Keratinocyte (primary cell): ENCODE results near the gene FBRSL1.

Experiments used
- CTCF ChIP-seq, 3 experiments: IDR thresholded peaks in 1 of 3; conservative IDR thresholded peaks in 1 of 3; optimal IDR thresholded peaks in 1 of 3; 2 replicates in 2 of 3; 3 replicates in 1 of 3; pipeline versions ENCODE3 to v1.5.1; 2011; ENCODE audit warnings: low read length in 3 of 3, mild to moderate bottlenecking in 3 of 3, moderate library complexity in 2 of 3, control low read depth in 1 of 3, inconsistent platforms in 1 of 3; ENCODE audit not compliant: insufficient read depth in 2 of 3; ENCODE audit errors: extremely low read depth in 1 of 3
- EZH2 ChIP-seq: IDR thresholded peaks from one replicate; pipeline ENCODE4 v1.6.1; 2012; ENCODE audit warnings: inconsistent platforms, mild to moderate bottlenecking, low read length, moderate library complexity

GRCh38 chr12:132486168-132486567, 3.8 kb upstream of the FBRSL1 start:
- no peak for TF ChIP-seq EZH2
- TF ChIP-seq CTCF (optimal IDR thresholded peaks at IDR 0.05 in 1 of 3, IDR thresholded peaks at IDR 0.05 in 1 of 3, conservative IDR thresholded peaks at IDR 0.05 in 1 of 3; ENCODE audit: extremely low read depth in 1 of 3, insufficient read depth in 2 of 3, low read length in 3 of 3) = no peak
